ENCODE measurements around the gene SPAG9.

SPAG9 gene

GRCh38 chr17:50916708-50917417, 203.8 kb downstream of the SPAG9 start:
- FAIRE-seq (no peak), DNase-seq (ENCODE audit: insufficient read length, low spot score) (no peak)
- TF ChIP-seq, protein P1, sequence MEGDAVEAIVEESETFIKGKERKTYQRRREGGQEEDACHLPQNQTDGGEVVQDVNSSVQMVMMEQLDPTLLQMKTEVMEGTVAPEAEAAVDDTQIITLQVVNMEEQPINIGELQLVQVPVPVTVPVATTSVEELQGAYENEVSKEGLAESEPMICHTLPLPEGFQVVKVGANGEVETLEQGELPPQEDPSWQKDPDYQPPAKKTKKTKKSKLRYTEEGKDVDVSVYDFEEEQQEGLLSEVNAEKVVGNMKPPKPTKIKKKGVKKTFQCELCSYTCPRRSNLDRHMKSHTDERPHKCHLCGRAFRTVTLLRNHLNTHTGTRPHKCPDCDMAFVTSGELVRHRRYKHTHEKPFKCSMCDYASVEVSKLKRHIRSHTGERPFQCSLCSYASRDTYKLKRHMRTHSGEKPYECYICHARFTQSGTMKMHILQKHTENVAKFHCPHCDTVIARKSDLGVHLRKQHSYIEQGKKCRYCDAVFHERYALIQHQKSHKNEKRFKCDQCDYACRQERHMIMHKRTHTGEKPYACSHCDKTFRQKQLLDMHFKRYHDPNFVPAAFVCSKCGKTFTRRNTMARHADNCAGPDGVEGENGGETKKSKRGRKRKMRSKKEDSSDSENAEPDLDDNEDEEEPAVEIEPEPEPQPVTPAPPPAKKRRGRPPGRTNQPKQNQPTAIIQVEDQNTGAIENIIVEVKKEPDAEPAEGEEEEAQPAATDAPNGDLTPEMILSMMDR (IDR thresholded peaks at IDR 0.05; ENCODE audit: insufficient read depth, missing control alignments): no peak

DNA sequence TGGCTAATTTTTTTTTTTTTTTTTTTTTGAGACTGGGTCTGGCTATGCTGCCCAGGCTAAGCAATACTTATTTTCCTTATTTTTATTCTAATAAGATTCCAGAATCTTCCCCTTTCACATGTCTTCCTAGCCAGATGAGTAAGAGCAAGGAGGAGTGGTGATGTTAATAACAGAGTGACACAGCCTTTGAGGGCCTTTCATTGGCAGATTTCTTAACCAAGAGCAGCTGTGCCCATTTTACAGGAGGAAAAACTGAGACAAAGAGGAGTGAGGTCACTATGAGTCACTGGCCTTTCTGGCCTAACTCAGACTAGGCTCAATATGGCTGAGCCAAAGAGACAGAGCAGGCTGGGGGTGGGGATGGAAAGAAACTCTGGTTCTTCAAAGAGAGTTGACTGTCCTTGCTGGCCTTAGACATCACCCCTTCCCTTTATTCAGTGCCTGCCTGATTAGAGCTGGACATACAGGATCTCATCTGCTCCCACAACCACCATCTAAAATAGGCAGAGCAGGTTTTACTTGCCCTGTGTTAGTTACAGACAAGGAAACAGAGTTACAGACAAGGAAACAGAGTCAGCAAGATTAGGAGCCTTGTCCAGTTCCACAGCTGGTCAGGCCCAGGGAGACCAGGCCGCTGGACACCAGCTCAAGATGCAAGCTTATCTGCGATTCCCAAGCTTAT, 204.5 kb downstream of the SPAG9 start:
- DNase-seq (ENCODE audit: insufficient read length, low spot score): no peak
- no peak for FAIRE-seq
- TF ChIP-seq, protein P1 (IDR thresholded peaks at IDR 0.05; ENCODE audit: insufficient read depth, missing control alignments): no peak

- TF ChIP-seq, protein P1 (IDR thresholded peaks at IDR 0.05; ENCODE audit: insufficient read depth, missing control alignments): no peak
- FAIRE-seq (no peak), DNase-seq (ENCODE audit: insufficient read length, low spot score) (no peak)
Observed at GRCh38 chr17:50914505-50915063, 206.1 kb downstream of the SPAG9 start.

DNA sequence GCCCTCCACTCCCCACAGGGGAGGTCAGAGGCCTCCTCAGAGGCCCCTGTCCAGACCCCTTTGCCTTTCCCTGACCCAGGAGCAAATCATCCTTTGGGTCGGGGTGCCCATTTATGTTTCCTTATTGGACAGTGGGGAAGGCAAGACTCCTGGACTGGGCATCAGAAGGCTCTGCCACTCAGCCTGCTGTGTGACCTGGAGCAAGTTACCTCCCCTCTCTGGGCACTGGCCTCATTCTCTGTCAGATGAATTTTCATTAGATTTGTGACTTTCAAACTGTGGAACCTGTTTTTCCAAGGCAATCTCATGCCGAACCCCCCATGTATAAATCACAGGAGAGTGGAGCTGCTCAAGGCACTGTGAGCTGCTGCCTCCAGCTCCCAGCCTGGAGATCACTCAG, 207.5 kb downstream of the SPAG9 start:
- no peak for DNase-seq (ENCODE audit: insufficient read length, low spot score)
- FAIRE-seq: no peak
- TF ChIP-seq, protein P1 (IDR thresholded peaks at IDR 0.05; ENCODE audit: insufficient read depth, missing control alignments): no peak

Measured in D721Med (cell line).